NOMO-1 treated with DMSO at 0.1 percent for 48 hours (cell line): ENCODE data around the gene TSPAN5.

Experiments
- DNase-seq: peaks from one replicate; lab custom pipeline; 2025; ENCODE audit not compliant: unreplicated experiment; lab: John Stamatoyannopoulos, UW

TSPAN5 gene

DNA sequence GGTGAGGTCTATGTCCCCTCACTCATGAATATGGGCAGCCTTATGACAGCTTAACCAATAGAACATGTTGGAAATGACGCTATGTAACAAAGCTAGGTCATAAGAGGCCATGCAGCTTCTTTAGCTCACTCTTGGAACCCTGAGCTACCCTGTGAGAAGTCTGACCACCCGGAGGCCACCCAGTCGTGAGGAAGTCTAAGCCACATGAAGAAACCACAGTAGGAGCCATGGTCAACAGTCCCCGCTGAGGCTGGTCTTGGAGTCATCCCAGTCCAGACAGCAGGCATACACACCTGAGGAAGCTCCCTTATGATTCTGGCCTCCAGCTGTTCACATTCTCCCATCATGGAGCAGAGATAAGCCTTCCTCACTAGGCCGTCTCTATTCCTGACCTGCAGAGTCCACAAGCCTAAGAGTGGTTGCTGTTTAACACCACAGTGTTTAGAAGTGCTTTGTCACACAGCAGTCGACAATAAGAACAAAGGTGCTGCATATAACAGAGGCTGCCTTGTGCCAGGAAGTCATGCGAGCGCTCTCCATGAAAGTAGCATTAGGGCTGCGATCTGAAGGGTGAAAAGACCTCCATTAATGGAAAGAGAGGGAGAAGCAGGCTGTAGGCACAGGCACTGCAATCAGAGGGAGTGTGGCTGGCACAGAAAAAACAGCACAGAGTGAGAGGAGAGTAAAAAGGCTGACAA is 38.2 kb downstream of the TSPAN5 start:
- no peak for DNase-seq

DNA sequence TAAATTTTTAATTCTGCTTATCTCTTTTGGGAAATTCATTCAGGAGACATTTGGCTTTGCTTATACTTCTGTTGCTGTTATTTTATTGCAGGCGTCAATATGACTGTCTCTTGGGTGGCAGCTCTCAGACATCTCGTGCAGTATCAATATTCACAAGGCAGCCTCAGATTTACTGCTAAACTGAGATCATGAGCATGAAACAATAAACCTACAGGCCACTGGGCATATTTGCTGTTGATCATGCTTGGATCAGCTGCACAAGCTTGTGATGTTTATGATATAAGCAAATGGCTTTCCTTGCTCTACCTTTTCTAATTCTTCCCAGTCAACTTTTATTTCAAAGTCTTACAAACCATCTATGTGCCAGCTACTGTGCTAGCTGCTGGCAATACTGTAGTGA is 39.2 kb downstream of the TSPAN5 start:
- DNase-seq, result no peak

DNA sequence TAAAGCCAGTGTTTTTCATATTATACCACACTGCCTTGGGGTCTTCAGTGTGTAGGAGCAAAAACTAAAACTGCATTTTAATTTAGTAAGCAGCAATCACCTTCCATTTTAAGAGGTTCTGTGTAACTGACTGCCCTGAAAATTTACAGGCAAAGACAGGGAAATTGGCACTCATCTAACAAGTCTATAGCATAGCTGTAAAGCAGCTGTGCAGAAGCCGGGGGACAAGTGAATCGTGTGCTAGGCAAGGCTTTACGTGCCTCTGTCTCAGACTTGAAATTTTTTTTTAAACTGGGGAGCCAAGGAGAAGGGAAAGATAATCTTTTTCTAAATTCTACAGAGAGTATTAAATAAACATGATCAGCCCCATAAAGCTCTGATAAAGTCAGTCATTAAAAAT is 39.7 kb downstream of the TSPAN5 start:
- no peak for DNase-seq

DNA sequence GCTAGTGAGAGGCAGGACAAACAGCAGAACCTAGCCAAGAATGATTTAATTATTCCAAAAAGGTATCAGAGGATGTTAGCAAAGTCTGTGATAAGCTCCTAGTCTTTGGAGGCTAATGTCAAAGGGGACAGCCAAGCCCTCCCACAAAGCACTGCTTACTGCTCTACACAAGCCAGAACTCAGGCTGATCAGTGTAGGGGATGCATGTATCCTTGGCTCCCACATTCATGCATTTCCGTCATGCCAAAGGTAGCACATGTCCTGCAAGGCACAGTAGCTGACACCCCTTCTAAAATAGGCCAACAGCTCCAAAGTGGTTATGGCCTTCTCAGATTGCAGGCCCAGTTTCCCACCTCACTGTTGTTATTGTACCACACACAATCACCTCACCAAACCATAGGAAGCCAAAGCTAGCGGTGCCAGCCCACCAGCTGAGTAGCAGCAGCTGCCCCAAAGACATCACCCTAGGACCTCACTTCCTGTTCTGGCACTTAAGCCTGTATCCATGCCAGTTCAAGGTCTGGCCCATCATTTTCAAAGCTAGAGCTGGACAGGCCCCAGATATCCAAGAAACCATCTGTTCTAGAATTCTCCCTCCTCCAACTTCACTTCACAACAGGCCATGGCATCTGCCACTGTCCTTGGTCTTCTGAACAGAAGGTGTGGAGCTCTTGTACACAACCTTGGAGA is 40.9 kb downstream of the TSPAN5 start:
- DNase-seq, result no peak

DNA sequence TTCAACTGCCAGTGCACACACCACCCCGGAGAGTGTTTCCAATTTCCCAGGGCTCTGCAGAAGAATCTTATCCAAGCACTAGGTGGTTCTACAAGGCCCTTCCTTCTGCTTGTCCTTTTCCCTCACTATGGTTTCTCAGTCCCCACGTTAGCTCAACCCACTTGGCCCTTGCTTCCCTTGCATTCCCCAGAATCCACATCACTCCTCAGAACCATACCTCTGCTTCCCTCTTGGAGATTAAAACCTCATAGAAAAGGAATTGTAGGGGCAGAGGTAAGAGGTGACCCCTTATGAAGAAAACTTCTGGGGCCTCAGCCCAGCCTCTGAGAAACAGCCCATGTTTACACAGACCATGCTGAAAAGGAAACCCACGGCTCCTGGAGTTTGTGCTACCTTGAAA is 42.4 kb downstream of the TSPAN5 start:
- no peak for DNase-seq

DNA sequence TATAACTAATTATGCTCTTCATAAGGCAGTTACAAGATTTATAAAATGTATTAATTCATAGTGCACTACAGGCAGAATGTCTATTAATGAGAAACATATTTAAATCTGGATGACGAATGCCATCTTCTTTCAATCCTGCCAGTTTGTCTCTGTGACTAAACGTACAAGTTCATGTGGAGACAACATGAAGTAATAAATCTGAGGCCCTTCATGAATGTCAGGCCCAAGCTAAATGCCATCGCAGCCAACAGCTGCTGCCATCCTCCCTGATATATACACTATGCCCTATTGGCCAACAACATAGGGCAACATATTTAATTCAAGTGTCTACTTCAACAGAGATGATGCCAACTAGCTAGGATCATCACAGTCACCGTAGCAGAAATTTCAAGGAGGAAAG is 43.7 kb downstream of the TSPAN5 start:
- no peak for DNase-seq

DNA sequence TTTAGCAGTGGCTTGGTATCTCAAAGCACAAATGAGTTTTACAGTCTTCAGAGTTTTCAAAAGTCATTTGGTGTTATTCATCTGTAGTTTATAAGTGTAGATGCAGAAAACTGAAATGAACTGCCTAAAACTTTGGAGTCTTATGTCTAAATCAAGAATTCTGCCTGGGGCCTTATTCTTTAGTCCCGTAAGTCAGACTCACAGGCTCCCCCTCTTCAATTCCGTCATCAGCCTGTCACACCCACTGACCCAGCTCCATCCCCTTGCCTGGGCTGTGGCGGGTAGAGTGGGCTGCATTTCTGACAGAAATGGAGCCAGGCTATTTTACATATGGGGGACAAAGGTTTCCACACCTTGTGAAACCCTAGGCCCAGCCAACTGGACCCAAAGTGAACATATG is 44.3 kb downstream of the TSPAN5 start:
- DNase-seq, result no peak

DNA sequence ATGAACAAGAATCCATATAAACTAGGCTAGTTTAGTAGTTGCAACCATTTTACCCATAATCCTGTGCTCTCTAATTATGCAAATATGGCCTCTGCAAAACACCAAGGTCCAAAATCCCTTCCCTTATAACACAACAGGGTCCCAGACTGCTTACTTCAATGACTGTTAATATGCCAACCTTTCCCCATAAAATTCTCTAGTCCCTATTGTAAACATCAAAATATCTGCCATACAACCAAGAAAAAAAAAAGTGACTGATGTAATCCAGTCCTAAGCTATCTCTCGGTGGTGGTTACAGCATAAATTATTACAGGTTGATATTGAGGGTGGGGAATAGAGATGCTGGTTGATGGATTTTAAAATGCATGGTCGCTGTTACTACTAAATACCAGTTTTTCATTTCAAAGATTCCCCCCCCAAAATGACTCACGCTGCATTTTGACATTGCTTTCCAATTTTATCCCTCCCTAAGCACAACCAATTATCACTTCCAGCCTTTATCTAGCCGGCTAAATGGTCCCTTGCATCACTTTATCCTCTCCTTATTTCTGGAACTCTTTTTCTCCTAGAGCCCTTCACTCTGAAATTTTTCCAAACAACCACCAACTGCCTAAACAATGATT is 44.8 kb downstream of the TSPAN5 start:
- DNase-seq, result no peak

DNA sequence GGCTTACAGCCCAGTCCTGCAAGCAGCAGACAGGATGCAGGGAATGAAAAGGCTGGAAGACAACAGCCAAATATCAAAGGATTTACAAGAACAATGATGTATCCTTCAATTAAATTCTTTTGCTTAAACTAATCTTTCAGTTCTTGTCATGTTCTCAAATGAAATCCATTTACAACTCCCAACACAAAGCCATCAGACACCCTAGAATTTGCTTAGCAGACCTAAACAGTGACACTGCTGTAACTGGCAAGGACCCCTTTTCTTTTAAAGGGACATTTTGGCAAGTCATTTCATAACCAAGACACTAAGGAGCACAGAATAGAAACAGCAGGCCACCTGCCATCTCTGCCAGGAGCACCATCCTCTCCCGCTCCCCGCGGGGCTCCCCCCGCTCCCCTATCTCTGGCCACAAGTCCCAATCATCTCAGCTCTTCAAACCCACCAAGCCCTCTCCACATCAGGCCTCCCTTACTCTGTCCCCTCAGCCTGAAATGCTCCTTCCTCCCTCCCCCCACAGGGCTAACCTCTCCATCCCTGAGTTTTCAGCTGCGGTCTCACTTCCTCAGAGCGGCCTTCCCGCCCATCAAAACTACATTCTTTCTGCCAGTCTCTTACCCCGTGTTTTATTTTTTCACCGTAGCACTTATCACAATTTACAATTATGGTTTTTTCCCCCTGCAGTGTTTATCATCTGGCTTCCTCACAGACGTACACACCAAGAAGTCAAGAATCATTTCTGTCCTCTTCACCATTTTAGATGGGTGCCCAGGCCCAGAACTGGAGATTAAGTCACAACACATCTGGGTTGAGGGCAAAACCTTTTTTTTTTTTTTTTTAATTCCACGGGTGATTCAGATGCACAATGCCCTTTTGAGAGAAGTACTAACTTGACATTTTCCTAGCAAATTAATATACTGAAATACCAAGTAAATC is 45.8 kb downstream of the TSPAN5 start:
- DNase-seq, result no peak

DNA sequence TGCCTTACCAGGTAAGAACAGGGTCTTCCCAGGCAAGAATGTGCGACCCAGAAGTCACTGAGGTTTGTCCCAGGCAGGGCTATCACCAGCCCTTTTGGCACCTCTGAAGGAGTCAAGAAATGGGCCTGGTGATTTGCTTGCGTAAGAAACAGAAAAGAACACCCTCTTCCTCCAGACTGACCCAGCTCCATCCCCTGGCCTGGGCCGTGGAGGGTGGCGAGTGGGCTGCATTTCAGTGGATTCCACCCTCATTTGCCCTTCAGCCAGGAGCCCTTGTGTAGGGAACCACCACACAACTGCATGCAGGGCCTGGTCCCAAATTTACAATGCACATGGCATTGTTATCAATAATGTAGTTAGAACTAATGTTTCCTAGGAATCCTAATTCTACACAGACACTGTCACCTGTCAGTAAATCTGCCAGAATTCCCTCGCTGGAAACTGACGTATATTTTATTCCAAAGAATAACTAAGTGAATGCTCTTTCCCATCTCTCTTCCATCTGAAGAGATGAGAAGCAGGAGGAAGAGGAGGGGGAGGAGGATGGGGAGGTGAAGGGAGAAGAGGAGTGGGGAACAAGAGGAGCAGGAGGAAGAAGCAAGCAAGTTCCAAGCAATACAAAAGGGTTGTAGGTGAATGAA is 46.6 kb downstream of the TSPAN5 start:
- DNase-seq, result no peak

DNA sequence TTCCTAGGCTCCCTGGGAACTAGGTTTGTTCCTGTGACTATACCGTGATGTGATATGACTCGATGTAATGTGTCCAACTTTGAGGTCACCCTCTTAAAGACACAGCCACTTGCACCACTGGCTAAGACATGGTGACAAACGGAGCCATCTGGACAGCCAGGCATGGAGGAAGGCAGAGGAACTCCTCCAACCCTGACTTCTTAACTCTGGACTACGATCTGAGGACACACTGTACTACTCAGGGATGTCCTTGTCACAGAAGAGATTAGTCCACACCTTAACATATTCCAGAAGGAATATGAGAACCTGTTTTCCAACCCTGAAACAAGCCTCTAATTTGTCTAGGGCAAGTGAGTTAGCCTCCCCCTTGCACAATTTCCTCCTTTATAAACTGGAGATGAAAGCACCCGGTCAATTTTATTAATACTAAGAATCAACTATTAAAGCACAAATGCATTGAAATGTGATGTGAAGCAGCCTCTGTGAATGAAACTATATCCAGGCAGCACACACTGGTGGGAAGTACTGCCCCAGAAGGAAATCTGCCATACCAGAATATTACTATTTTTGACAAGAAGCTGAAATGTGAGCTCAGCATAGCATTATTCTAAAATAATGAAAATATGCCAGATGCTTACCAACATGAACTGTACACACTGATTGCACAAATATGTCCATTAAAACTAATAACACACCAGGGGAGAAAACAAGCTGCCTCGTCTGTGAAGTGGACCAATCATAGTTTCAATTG is 47.3 kb downstream of the TSPAN5 start:
- no peak for DNase-seq

DNA sequence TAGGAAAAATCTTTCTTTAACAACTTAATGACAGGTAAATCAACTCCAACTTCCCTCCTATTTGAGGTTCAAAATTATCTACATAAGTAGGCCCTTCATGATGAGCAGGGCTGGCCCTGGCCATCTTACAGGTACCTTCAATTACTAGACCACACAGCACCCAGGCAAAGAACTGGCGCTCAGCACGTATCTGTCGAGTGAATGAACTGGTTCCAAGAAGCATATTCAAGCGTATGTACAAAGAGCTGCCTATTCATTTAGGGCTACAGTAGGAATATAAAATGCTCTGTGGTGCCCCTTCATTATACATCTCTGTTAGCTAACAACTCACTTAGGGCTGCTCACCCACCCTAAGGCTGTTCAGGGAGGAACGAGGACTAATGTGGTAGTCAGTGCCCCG is 48.0 kb downstream of the TSPAN5 start:
- DNase-seq, result no peak

DNA sequence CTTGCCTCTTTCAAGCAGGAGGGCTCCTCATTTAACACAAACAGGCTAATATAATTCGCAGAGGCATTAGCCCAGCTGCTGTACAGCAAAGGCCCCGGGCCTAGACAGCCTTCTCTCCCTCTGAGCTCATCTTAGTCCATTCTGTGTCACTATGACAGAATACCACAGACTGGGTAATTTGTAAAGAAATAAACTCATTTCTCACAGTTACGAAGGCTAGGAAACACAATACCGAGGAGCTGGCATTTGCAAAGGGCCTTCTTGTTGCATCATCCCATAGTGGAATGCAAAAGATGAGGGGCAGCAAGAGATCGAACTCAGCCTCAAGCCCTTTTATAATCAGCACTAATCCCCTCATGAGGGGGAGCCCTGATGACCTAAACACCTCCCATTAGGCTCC is 48.5 kb downstream of the TSPAN5 start:
- DNase-seq, result no peak

DNA sequence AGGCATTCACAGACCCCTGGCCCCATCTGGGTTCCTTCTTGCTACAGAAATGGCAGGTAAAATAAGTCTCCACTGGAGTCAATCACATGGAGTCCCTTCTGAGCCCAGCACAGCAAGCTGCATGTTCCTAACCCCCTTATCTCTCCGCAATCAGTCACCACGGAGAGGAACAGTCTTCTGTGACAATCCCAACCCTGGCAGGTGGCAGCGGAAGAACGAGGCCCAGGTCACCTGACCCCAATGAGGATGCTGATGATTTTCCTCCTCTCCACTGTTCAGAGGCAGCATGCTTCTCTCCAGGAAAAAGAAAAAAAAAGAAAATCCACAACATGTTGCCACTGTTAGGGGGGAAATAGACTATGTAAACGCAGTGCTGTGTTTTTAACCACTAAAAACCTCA is 50.1 kb downstream of the TSPAN5 start:
- DNase-seq, result no peak

DNA sequence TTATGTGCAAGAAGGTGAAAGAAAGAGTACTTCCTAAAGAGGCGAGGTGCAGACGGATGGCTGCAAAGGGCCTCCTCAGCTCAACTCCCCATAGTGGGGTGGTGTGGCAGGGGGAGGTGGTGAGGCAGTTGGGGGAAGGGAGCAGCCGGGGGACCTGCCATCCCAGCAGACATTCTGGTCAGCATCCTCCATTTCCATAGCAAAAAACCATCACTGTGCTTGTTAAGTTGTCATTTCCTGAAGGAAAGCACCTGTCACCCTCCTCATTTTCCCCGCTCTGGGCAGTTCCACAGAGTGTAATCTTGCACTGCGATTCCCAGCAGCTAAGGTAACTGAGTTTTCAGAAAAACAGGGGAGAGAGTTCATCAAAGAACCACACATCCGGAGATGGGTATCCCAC is 51.5 kb downstream of the TSPAN5 start:
- no peak for DNase-seq

DNA sequence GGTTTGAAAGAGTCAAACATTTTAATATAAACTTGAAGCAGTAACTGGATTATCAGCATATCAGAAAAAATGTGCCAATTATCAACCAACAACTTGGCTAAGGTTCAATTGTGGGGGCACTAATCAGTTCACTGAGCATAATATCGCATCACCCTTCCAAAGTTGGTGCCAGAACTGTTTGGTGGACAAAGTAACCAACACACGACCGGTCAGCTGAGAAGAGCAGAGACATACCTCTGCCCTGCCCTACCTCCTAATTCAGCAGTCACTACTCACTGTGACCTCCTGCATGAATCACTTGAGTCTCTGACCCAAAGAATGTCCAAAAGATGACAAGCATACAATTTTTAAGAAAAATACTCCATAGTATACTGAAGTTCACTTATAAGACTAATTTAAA is 53.2 kb downstream of the TSPAN5 start:
- no peak for DNase-seq

DNA sequence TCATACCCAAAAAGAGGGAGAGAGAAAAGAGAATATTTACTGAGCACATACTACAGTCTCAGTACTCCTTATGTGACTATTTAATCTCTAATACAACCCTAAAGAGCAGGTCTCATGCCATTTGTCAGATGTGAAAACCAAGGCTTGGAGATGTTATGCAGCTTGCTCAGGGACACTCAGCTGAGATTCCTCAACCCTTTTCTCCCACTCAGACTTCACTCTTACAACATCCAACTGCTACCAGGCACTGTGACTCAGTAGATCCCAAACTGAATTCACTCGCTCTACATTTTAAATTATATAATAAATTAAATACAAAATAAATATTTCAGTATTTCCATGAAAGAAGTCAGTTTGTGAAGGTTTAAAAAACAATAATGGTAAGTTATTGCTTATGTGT is 53.7 kb downstream of the TSPAN5 start:
- no peak for DNase-seq

DNA sequence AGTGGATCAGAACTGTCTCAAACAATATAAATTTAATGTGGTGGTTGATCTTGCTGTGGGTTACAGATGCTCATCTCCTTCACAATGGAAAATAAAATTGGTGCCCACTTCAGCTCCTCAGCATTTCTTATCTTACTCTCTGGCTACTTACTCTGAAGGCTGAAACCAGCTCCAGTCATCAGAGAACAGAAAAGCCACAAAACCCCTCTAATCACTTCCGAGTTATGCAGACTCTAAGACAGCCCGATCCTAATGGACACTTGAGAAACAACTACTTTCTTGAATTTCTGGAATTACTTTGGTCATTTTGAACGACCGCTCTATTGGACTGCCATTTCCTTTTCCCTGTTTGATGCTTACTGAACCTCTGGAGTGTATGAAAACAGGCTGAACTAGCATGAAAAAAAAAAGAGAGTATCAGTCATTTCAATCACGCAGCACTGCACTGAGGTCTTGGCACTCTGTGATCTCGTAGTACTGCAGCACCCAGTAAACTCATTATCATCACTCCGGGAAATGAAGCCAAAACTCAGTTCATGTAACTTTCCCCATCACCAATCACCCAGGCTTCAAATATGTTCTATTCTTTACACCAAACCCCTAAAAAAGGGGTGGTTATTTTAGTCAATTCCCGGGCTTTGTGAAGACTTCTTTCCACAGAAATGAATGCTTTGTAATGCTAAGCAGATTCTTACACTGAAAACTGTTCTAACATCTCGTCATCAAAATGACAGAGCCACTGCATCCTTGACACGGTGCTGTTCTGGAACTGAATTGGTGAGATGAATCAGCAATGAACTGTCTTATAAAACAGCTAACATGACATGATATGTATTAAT is 54.5 kb downstream of the TSPAN5 start:
- no peak for DNase-seq

DNA sequence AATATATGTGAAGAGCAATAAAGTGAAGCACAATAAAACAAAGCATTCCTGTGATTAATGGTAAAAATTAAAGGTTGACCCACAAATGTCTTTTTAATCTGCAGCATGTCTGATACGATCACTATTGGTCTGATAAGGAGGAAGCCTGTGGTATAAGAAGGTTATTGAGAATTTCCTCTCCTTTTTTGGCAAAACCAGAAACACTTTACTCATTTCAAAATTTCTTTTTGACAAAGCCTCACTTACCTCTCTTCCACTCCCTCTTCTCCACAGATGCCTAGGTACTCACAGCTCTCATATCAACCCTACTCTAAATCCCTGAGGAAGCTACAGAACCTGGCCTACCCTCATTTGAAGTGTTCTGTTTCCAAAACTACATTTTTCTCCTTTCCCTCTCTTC is 56.1 kb downstream of the TSPAN5 start:
- no peak for DNase-seq
